HG03108 (cell line): ENCODE measurements around the gene BSX.

Experiments
- ATAC-seq: cut with Tn5 transposase; IDR thresholded peaks from one replicate; pipeline ENCODE4 v1.9.1; 2021; ENCODE audit warnings: moderate library complexity; ENCODE audit not compliant: unreplicated experiment

Gene BSX

DNA sequence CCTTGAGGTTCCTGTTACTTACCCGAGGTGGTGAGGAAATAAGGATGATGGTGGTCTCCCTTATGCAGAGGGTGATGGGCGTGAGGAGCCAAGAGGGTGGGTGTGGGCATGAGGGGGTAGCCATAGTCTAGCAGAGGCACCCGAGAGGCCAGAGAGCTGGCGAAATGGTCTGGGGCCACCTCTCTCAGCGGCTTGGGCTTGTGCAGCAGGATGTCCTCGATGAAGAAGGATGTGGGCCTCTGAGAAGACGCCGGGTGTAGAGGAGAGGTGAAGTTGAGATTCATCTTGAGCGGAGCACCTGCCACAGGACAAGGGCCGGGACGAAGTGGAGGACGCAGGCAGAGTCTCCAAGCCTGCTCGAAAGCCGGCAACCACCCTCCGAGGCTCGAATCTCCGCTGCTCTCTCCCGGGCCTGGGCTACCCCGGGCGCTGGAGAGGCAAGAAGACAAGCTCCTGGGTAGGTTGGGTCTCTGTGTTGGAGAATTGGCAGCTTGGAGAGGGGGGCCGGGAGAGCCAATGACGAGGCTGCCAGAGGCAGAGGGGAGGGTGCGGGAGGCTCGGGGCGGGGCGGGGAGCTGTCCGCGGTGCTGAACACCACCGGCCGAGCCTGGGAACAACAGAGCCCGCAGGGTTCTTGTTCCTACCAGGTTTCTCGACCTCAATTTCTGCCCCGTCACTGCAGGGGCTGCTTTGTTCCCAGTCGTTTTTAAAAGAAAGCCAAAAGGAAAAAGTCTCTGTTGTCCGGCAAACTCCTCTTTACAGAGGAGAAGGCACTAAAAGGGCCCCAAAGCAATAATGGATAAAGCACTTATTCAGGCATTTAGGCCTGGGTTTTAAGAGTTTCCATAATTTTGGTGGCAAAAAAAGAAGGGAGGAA, at the start of gene BSX:
BSX (minus strand) TSS at position 447 of the 877 bp plus-strand sequence; CDS start at position 284, 163 bp downstream.
- no peak for ATAC-seq

- no peak for ATAC-seq
Measured at GRCh38 chr11:123030517-123030916, 48.9 kb upstream of the BSX start.

- no peak for ATAC-seq
Measured at GRCh38 chr11:123020968-123021367, 39.3 kb upstream of the BSX start.

DNA sequence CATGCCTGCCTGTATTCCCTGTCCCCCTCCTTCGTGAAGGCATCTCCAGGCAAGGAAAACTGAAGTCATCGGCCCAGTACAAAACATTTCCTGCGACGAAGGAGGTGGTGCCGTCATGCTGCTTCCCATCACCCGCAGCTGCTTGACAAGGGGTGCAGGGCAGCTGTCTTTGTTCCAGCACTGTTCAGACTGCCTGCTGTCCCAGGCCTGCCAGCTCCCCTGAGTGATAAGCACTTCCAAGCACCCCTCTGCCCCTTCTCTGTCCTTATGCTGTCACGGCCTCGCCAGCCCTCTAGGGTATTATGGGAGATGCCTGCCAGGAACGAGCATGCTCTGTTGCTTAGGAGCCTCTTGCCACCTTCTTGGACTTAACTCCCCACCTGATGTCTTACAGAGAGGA, 37.1 kb upstream of the BSX start:
- ATAC-seq, result no peak

- no peak for ATAC-seq
Measured at GRCh38 chr11:123011510-123011909, 29.9 kb upstream of the BSX start.

GRCh38 chr11:123006860-123007542, 25.4 kb upstream of the BSX start:
- no peak for ATAC-seq

GRCh38 chr11:123000721-123001120, 19.1 kb upstream of the BSX start:
- ATAC-seq, result no peak

GRCh38 chr11:122998727-122999366, 17.2 kb upstream of the BSX start:
- ATAC-seq, result no peak

DNA sequence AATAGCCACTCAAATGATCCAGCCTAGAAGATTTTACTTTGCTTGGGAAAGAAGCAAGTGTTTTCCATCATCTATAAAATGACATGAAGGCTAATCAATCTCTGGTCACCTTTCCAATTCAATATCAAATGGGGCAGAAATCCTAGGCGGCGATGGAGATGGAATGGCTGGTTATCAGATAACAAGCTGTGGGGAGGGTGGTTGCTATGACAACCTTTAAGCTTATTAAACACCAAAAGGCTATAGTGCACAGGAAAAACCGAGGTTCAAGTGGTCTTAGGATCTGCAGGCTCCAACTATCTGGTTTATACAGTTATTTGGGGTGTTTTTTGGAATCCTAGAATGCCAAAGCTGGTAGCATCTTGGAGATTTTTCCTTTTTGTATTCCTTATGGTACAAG, 13.9 kb upstream of the BSX start:
- no peak for ATAC-seq

GRCh38 chr11:122984186-122985011, 2.8 kb upstream of the BSX start:
- ATAC-seq, result no peak

- no peak for ATAC-seq
Measured at GRCh38 chr11:122983438-122984185, 2.0 kb upstream of the BSX start.

DNA sequence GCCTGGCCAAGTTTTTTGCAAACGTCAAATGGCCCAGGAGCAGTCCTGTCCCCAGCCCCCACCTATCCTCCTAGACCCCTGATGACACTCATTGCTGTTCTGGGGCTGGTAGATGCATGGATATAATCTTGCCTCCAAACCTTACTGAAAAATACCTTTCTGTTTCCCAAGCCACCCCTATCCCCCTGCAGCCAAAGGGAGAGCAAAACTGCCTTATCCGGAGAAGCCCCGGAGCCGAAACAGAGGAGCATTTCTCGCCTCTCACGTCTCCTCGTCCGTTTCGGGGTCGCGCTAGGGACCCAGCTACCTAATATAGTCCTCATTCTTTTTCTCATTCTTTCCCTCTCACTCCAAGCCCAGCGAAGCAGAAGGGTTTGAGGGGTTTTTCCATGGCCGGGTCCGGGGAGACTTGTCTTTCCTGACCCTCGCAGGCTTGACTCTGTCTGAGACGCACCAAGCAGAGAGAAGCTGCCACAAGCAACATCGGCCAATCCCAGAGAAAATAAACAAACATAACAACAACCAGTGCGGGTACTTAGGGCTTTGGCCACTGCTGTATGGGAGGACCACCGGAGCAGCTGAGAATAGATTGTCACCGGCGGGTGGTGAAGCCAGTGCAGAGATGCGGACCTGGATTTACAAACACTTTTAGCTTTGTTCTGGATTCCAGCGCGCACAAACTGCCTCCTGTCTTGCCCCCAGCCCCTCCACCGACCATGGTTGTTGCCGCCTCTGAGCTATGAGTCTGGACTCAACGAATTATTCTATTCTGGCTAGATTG, 1.6 kb downstream of the BSX start:
- ATAC-seq, result no peak

DNA sequence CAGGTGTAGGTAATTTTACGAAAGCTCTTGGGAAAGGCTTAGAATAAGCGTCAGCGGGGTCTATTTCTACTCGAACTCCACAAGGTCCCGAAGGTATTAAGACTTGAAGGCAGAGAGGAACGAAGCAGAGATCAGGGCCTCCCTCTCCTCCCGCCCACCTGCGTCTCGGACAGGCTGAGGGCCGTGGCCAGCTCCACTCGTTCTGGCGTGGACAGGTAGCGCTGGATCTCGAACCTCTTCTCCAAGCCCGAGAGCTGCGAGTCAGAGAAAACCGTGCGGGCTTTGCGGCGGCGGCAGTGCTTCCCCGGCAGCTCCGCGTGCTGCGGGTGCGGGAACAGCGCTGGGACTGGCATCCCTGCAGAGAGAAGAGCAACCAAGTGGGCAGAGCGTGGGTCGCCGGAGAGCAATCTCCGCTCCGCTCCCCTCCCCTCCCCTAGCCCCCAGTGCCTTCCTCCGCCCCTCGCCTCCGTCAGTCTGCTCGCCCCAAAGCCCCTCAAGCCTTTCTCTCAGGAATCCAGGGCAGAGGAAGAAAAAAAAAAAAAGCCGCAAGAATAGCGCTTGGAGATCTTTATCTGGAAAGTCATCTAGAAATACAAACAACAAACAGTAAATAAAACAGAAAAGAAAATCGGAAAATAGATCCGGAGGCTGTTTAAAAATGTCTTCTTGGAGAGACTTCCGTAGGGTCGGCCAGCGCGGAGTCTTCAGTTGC, 2.4 kb downstream of the BSX start:
- ATAC-seq, result no peak

DNA sequence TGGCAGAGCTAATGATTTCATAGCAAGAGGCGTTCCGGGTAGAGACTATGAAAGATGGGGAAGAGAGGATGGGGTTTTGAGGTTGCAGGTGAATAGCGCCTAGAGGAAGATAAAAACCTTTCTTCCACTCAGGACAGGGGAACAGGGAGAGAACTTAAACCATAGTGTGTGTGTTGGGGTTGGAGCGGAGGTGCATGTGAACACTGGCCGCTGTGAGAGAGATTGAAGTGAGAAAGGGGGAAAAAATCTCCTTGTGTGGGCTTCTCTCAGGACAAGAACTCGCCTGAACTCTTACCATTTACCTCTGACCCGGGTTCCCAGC, 3.4 kb downstream of the BSX start:
- no peak for ATAC-seq

GRCh38 chr11:122977470-122978298, 4.0 kb downstream of the BSX start:
- no peak for ATAC-seq

DNA sequence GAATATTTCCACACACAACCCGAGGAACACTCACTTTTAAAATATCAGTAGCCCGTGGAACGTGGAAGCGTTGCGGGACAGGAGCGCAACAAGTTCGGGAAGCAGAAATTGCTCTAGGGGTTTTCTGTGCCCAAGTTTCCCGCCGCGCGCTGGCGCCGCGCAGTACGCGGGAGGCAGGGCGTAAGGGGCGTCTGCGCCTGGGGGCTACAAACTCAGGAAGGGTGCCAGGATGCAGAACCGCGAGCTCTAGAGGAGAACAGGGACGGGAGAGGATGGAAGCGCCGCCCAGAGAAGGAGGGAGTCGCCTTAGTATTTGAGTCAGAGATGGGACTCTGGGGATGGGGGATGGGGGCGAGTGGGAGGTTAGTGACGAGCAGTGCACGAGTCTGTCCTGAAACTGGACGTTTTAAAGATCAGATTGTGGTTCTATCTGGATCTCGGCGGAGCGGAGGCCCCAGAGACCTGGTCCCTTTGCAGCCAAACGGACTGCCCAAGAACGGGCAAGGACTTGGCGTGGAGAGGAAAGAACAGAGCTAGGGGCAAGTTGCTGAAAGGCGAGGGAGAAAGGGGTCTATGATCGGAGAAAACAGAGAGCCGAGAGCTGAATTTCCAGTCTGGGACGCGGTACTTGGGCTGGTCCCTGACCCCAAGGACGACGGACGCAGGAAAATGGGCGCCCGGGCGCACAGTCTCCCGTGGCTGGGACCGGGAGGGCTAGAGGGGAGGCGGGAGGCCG, 4.7 kb downstream of the BSX start:
- ATAC-seq, result no peak

- ATAC-seq, result no peak
Measured at GRCh38 chr11:122976061-122976733, 5.4 kb downstream of the BSX start.
